HepG2 (cell line): ENCODE measurements around the gene DROSHA.

Experiments used
- ATF3 ChIP-seq: sonication (generic); formaldehyde crosslinking; IDR thresholded peaks from 2 replicates; pipeline ENCODE4 v1.4.0; 2020; ENCODE audit warnings: missing genetic modification reagents
- CHD2 ChIP-seq: IDR thresholded peaks from 2 replicates; pipeline ENCODE4 v1.6.1; 2011; ENCODE audit warnings: low read depth, low read length, improper control_type of control experiment
- FIP1L1 ChIP-seq: fragments of 200-400 bp; formaldehyde crosslinking; IDR thresholded peaks from 2 replicates; pipeline ENCODE4 v1.6.1; 2018; ENCODE audit warnings: low read depth, mild to moderate bottlenecking, low read length, moderate library complexity, borderline replicate concordance; ENCODE audit not compliant: insufficient read depth
- POLR2AphosphoS5 ChIP-seq: IDR thresholded peaks from 2 replicates; pipeline ENCODE4 v1.6.1; 2012; ENCODE audit warnings: low read depth, low read length
- ZNF367 ChIP-seq: sonication (generic); formaldehyde crosslinking; IDR thresholded peaks from 2 replicates; pipeline ENCODE4 v1.4.0; 2020; ENCODE audit warnings: missing genetic modification reagents, borderline replicate concordance
- ZNF510 ChIP-seq: sonication (generic); formaldehyde crosslinking; IDR thresholded peaks from 2 replicates; pipeline ENCODE4 v1.4.0; 2020; ENCODE audit warnings: low read depth, mild to moderate bottlenecking, missing genetic modification reagents
- ZNF841 ChIP-seq: sonication (generic); formaldehyde crosslinking; IDR thresholded peaks from 2 replicates; pipeline ENCODE4 v1.8.1; 2023; ENCODE audit warnings: missing genetic modification reagents, borderline replicate concordance
- TF ChIP-seq, protein P1 (sequence below): sonication (generic); formaldehyde crosslinking; IDR thresholded peaks from 2 replicates; pipeline ENCODE4 v1.4.0; 2020; ENCODE audit warnings: missing genetic modification reagents, mild to moderate bottlenecking, borderline replicate concordance
- TF ChIP-seq, protein P2 (sequence below): sonication (generic); formaldehyde crosslinking; IDR thresholded peaks from 2 replicates; pipeline ENCODE4 v1.4.0; 2020; ENCODE audit warnings: missing genetic modification reagents
- TF ChIP-seq, protein P3 (sequence below): sonication (generic); formaldehyde crosslinking; IDR thresholded peaks from 2 replicates; pipeline ENCODE4 v1.5.0; 2020; ENCODE audit warnings: mild to moderate bottlenecking, missing genetic modification reagents, moderate library complexity

- TF ChIP-seq, protein P1, sequence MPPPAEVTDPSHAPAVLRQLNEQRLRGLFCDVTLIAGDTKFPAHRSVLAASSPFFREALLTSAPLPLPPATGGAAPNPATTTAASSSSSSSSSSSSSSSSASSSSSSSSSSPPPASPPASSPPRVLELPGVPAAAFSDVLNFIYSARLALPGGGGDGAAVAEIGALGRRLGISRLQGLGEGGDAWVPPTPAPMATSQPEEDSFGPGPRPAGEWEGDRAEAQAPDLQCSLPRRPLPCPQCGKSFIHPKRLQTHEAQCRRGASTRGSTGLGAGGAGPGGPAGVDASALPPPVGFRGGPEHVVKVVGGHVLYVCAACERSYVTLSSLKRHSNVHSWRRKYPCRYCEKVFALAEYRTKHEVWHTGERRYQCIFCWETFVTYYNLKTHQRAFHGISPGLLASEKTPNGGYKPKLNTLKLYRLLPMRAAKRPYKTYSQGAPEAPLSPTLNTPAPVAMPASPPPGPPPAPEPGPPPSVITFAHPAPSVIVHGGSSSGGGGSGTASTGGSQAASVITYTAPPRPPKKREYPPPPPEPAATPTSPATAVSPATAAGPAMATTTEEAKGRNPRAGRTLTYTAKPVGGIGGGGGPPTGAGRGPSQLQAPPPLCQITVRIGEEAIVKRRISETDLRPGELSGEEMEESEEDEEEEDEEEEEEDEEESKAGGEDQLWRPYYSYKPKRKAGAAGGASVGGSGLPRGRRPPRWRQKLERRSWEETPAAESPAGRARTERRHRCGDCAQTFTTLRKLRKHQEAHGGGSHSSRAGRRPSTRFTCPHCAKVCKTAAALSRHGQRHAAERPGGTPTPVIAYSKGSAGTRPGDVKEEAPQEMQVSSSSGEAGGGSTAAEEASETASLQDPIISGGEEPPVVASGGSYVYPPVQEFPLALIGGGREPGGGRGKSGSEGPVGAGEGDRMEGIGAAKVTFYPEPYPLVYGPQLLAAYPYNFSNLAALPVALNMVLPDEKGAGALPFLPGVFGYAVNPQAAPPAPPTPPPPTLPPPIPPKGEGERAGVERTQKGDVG (CRISPR knock-in tag), result no peak
- TF ChIP-seq ATF3 (CRISPR knock-in tag), result no peak
- TF ChIP-seq ZNF841 (CRISPR knock-in tag), result no peak
- TF ChIP-seq, protein P2, sequence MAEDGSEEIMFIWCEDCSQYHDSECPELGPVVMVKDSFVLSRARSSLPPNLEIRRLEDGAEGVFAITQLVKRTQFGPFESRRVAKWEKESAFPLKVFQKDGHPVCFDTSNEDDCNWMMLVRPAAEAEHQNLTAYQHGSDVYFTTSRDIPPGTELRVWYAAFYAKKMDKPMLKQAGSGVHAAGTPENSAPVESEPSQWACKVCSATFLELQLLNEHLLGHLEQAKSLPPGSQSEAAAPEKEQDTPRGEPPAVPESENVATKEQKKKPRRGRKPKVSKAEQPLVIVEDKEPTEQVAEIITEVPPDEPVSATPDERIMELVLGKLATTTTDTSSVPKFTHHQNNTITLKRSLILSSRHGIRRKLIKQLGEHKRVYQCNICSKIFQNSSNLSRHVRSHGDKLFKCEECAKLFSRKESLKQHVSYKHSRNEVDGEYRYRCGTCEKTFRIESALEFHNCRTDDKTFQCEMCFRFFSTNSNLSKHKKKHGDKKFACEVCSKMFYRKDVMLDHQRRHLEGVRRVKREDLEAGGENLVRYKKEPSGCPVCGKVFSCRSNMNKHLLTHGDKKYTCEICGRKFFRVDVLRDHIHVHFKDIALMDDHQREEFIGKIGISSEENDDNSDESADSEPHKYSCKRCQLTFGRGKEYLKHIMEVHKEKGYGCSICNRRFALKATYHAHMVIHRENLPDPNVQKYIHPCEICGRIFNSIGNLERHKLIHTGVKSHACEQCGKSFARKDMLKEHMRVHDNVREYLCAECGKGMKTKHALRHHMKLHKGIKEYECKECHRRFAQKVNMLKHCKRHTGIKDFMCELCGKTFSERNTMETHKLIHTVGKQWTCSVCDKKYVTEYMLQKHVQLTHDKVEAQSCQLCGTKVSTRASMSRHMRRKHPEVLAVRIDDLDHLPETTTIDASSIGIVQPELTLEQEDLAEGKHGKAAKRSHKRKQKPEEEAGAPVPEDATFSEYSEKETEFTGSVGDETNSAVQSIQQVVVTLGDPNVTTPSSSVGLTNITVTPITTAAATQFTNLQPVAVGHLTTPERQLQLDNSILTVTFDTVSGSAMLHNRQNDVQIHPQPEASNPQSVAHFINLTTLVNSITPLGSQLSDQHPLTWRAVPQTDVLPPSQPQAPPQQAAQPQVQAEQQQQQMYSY (CRISPR knock-in tag), result no peak
- TF ChIP-seq, protein P3, sequence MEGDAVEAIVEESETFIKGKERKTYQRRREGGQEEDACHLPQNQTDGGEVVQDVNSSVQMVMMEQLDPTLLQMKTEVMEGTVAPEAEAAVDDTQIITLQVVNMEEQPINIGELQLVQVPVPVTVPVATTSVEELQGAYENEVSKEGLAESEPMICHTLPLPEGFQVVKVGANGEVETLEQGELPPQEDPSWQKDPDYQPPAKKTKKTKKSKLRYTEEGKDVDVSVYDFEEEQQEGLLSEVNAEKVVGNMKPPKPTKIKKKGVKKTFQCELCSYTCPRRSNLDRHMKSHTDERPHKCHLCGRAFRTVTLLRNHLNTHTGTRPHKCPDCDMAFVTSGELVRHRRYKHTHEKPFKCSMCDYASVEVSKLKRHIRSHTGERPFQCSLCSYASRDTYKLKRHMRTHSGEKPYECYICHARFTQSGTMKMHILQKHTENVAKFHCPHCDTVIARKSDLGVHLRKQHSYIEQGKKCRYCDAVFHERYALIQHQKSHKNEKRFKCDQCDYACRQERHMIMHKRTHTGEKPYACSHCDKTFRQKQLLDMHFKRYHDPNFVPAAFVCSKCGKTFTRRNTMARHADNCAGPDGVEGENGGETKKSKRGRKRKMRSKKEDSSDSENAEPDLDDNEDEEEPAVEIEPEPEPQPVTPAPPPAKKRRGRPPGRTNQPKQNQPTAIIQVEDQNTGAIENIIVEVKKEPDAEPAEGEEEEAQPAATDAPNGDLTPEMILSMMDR (CRISPR knock-in tag), result no peak
- no peak for TF ChIP-seq FIP1L1
- TF ChIP-seq POLR2AphosphoS5, result no peak
- TF ChIP-seq ZNF510, result no peak
- no peak for TF ChIP-seq CHD2
- no peak for TF ChIP-seq ZNF367 (CRISPR knock-in tag)
These were observed 72.3 kb downstream of the DROSHA start for GRCh38 chr5:31459594-31459993.
